GM13977 (cell line): ENCODE results near the gene AGAP1.
"Not testable (repeated sequence)": the region's sequence is repeated elsewhere in the genome, so short reads cannot be mapped to it uniquely, and the experiment has no call there.

Source experiments
- DNase-seq: peaks from one replicate; pipeline ENCODE4 v3.0.0; 2012; ENCODE audit warnings: low spot score
- in situ Hi-C: fragments of 300-500 bp; cut with MboI; formaldehyde crosslinking; loops from one replicate; pipeline ENCODE4 v1.12.0; 2022; ENCODE audit warnings: low sequenced_read_pairs, low pct_unique_long_range_greater_than_20kb, mixed read lengths, inconsistent platforms; ENCODE audit not compliant: unreplicated experiment
- TF ChIP-seq, protein P1 (sequence below): IDR thresholded peaks from 2 replicates; pipeline ENCODE4 v1.5.1; 2012; ENCODE audit warnings: mild to moderate bottlenecking, control low read depth; ENCODE audit not compliant: insufficient read depth; ENCODE audit errors: extremely low read depth, missing control alignments

Gene AGAP1

DNA sequence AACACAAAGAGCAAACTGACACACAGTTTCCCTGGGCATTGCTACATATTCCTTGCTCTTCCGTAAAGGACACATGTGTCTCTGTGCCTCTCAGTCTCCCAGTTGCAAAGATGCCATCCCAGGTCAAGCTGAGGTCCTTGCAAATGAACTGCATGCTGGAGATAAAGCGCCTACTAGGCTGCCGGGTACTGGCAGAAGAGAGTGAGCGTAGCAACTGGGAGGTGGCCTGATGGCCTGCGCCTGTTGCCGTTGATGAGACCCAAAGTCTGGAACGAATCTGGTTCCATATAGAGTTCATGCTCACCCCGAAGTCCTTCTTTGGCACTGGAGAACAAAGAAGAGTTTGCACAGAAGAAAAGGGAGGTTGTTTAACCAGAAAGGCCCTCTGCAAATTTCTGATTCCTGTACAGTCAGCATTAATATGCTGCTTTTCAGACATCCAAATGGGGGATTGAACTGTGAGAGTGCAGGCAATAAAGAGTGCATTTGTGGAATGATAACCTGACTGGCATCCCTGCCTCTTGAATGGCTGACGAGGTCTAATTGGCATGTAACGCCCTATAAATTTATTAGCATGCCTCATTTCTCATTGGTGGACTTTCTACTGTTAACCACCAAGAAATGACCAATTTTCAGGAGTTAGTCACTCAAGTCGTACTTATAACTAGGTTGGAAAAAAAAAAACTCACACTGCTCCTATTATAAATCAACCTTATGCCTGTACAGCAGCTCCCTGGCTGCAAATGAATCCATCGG is 595.6 kb downstream of the AGAP1 start:
- DNase-seq: no peak
- in situ Hi-C loops: no loop called here
- TF ChIP-seq, protein P1, sequence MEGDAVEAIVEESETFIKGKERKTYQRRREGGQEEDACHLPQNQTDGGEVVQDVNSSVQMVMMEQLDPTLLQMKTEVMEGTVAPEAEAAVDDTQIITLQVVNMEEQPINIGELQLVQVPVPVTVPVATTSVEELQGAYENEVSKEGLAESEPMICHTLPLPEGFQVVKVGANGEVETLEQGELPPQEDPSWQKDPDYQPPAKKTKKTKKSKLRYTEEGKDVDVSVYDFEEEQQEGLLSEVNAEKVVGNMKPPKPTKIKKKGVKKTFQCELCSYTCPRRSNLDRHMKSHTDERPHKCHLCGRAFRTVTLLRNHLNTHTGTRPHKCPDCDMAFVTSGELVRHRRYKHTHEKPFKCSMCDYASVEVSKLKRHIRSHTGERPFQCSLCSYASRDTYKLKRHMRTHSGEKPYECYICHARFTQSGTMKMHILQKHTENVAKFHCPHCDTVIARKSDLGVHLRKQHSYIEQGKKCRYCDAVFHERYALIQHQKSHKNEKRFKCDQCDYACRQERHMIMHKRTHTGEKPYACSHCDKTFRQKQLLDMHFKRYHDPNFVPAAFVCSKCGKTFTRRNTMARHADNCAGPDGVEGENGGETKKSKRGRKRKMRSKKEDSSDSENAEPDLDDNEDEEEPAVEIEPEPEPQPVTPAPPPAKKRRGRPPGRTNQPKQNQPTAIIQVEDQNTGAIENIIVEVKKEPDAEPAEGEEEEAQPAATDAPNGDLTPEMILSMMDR: no peak

DNA sequence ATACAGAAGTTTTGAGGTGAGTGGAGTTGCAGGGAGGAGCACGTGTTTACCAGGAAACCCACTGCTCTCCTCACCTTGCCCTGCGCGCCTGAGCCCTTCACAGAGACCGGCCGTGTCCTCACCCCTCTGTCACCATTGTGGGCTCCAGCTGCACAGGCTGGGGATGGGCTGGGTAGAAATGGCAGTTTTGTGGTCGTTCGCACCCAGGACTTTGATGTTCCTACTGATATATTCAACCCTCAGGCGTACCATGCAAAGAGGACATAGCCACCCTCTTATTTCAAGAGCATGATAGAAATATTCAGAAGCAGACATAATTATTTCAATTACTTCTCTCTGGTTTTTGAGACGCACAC is 596.2 kb downstream of the AGAP1 start:
- TF ChIP-seq, protein P1: no peak
- in situ Hi-C loops: no loop called here
- DNase-seq: no peak

DNA sequence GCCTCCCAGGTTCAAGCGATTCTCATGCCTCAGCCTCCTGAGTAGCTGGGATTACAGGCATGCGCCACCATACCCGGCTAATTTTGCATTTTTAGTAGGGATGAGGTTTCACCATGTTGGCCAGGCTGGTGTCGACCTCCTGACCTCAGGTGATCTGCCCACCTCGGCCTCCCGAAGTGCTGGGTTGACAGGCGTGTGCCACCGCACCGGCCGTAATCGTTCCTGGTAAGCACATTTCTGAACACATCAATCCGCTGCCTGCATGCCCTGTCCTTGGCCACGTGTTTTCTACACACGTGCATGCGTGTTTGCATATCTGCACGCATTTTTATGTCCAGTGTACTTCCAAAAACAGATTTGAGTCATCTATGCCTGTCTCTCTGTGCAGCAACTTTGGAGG is 597.0 kb downstream of the AGAP1 start:
- in situ Hi-C loops, DNase-seq: not testable (repeated sequence)

DNA sequence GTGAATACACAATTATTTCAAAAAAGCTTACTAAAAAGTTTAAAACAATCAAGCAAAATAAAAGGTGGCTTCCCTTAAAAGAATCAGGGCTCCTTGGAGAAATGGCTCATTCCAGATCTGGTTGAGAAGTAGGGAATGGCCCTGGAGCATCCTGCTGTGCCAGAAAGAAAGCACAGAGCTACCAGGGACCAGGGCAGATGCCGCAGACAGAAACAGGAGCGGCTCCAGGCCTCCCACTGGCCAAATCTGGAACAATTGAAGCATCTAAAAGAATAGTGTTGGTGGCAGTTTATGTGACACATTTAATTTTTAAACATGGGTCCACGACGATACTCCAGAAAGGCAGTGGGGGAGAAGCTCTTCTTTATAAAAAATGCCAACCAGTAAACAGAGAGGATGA is 598.9 kb downstream of the AGAP1 start:
- TF ChIP-seq, protein P1: no peak
- DNase-seq: no peak
- in situ Hi-C loops: no loop called here

DNA sequence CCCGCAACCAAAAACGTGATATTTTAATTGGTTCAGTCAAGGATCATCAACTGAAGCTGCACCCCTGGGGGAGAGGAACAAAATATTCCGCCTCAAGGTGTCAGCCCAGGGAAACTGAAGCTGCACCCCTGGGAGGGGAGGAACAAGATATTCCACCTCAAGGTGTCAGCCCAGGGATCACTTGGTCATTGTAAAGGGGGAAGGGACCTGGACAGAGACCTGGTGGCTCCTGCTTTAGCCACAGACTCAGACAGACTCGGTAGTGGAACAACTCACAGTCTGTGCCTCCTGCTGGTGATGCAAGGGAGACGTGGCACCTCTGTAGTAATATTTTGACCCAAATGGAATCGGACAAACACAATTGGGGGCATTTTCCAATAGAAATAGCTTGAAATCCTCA is 599.3 kb downstream of the AGAP1 start:
- TF ChIP-seq, protein P1: no peak
- in situ Hi-C loops: no loop called here
- no peak for DNase-seq

DNA sequence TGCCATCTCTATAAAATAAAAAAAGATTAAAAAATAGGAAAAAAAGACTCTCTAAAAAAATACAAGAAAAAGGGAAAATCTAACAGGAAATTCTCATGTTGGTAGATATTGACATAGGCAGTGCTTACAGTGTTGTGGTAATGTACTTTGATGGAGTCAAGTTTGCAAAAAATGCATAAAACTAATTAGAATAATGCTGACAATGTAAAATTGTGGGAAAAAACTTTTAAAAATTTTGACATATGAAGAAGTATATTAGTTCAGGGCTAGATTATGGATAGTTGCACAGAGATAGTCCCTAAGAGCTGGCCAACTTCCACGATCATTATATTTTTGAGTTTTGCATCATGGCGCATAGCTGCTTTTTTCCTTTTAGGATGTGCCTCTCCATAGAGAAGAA is 601.7 kb downstream of the AGAP1 start:
- TF ChIP-seq, protein P1: no peak
- DNase-seq: no peak
- in situ Hi-C loops: no loop called here

DNA sequence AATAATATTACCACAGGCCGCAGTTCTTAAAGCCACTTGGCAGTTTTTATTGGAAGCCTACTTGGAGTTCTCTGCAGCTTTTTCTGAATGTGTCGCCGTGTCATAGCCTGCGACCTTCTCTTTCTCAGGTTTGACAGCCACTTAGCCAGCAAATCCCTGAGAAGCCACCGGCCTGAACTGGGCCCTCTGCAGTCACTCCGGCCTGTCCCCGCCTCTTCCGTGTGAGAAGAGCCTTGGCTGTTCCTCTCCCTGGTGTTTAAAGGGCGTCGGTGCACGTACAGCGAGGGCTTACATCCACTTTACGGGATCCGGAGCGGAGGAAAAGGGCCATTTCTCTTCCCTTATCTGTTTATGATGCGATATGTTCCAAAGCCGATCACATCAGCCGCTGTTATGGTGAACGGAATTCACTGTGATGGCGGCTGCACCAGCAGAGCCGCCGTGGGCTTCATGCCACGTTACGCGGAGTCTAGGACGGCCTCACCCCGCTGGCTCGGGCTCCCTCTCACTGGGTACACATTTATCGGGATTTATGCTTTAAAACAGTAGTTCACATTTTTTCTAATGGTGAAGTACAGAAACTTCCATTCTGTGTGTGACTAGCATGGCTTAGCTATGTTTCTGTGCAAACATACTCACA is 607.6 kb downstream of the AGAP1 start:
- in situ Hi-C loops: no loop called here
- no peak for DNase-seq
- TF ChIP-seq, protein P1: no peak
